ENCODE data around the gene XPO1. TPM values are rescaled to one million over a fixed set of nuclear protein-coding genes. Genes with fewer than 3 reads are reported as not detected.

The XPO1 gene
- total RNA-seq, 1 experiment from 2014 or later: 216 TPM

GRCh38 chr2:61436092-61436491 lies 102.1 kb downstream of the XPO1 start:
- no peak for DNase-seq (ENCODE audit: low read depth)

DNA sequence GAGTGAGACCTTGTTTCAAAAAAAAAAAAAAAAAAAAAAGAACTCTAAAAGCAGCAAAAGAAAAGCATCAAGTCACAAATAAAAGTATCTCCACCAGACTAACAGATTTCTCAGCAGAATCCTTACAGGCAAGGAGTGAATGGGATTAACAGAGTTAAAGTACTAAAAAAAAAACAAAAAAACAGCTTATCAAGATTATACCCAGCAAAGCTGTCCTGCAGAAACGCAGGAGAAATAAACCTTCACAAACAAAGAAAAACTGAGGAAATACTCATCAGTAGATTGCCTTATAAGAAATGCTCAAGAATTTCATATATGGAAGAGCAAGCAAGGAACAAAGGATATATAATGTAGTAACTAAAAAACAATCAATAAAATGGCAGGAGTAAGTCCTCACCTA lies 102.9 kb downstream of the XPO1 start:
- DNase-seq (ENCODE audit: low read depth): no peak

- no peak for DNase-seq (ENCODE audit: low read depth)
Observed at GRCh38 chr2:61434314-61434713, 103.8 kb downstream of the XPO1 start.

- DNase-seq (ENCODE audit: low read depth): no peak
Observed at GRCh38 chr2:61433606-61434005, 104.5 kb downstream of the XPO1 start.

DNA sequence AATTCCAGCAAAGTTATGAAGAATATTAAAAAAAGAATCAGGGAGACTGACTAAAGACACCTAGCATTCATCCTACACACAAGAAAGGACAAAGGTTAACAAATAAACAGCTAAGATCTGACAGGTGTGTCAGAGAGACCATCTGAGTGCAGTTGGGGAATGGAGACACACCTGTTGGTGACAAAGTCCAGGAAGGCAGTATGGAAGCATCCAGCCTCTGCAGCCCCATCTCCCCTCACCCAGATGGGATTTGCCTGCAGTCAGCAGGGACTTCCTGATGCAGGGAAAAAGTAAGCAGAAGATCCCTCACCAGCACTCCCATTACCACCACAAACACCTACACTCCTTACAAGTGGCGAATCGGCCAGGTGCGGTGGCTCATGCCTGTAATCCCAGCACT lies 105.2 kb downstream of the XPO1 start:
- no peak for DNase-seq (ENCODE audit: low read depth)

DNA sequence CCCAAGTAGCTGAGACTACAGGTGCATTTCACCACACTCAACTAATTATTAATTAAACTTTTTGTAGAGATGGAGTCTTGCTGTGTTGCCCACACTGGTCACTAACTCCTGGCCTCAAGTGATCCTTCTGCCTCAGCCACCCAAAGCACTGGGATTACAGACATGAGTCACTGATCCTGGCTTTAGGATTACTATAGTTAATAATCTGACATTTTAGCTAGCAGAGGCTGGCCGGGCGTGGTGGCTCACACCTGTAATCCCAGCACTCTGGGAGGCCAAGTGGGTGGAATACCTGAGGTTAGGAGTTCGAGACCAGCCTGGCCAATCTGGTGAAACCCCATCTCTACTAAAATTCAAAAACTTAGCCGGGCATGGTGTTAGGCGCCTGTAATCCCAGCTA lies 106.8 kb downstream of the XPO1 start:
- no peak for DNase-seq (ENCODE audit: low read depth)

Other genes starting within 250 kb of the XPO1 start
- gene USP34, start 67.3 kb downstream of the XPO1 start, total RNA-seq (2014; rRNA removed; shearing (Covaris generic)): 51.6 and 56.5 TPM in 2 replicates

All from Daoy (cell line).